A549 (cell line): Measurements from ENCODE around the gene GATM.

Source experiments
- CHD2 ChIP-seq: fragments of 150-350 bp; IDR thresholded peaks from 2 replicates; pipeline ENCODE4 v1.6.1; 2014; ENCODE audit warnings: low read length; ENCODE audit not compliant: partially characterized antibody
- ELK1 ChIP-seq: fragments of 150-350 bp; IDR thresholded peaks from 2 replicates; pipeline ENCODE4 v1.6.1; 2014; ENCODE audit warnings: low read depth, mild to moderate bottlenecking, low read length
- NR3C1 ChIP-seq: fragments of >200 bp; sonication (Bioruptor Twin); formaldehyde crosslinking; IDR thresholded peaks from 3 replicates; pipeline ENCODE4 v1.6.1; 2017
- POLR2A ChIP-seq: IDR thresholded peaks from 2 replicates; pipeline ENCODE4 v1.6.1; 2012; ENCODE audit warnings: mild to moderate bottlenecking, low read length
- RCOR1 ChIP-seq: fragments of 150-350 bp; IDR thresholded peaks from 2 replicates; pipeline ENCODE4 v1.6.1; 2014; ENCODE audit warnings: antibody characterized with exemption, low read length, low read depth
- USF2 ChIP-seq: fragments of 450-650 bp; IDR thresholded peaks from 2 replicates; pipeline ENCODE4 v1.6.1; 2014; ENCODE audit warnings: antibody characterized with exemption

- no peak for TF ChIP-seq NR3C1
- no peak for TF ChIP-seq ELK1
- TF ChIP-seq USF2, result no peak
- TF ChIP-seq RCOR1, result no peak
- no peak for TF ChIP-seq CHD2
- TF ChIP-seq POLR2A, result no peak
Measured at GRCh38 chr15:45354711-45355110, 23.6 kb downstream of the GATM start.
